Astrocyte of the spinal cord (primary cell): ENCODE results near the gene LIN37.

Experiments
- DNase-seq: peaks from one replicate; pipeline ENCODE4 v3.0.0; 2011; ENCODE audit warnings: low read depth, low spot score
- H3K4me3 ChIP-seq: 2 replicates; pipeline ENCODE4 v1.5.1; 2011; ENCODE audit warnings: low read depth, mild to moderate bottlenecking, low read length, moderate library complexity
- in situ Hi-C: cut with HindIII; loops from 2 replicates; pipeline ENCODE4 v1.10.0; 2017; ENCODE audit warnings: low sequenced_read_pairs
- TF ChIP-seq, protein P1 (sequence below): IDR thresholded peaks from 2 replicates; pipeline ENCODE4 v1.5.1; 2012; ENCODE audit warnings: low read depth, mild to moderate bottlenecking, low read length, inconsistent platforms

Gene LIN37

DNA sequence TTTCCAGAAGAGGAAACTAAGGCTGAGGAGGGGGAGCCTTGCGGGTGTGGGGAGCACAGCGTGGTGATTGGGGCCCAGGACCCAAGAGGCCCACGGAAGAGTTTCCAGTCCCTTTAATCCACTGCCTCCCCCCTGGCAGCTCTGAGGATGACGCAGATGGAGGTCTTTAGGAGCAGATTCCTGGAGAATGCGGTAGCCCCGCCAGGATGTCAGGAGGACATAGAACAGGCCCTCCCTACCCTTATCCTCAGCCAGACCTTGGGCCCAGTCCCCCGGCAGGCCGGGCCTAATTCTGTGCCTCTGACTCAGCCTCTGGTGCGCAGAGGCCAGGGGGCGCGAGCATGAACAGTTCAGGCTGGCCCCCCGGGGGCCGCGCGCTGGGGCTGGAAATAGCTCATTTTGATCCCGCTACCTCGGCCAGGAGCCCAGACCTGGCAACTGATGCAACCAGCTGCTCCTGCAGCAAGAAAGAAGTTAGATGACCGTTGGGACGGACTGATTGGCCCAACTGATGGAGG lies 8.9 kb downstream of the LIN37 start:
- in situ Hi-C loops, result no loop called here
- H3K4me3 ChIP-seq, result peak overlapping the region; percentile 56
- TF ChIP-seq, protein P1, sequence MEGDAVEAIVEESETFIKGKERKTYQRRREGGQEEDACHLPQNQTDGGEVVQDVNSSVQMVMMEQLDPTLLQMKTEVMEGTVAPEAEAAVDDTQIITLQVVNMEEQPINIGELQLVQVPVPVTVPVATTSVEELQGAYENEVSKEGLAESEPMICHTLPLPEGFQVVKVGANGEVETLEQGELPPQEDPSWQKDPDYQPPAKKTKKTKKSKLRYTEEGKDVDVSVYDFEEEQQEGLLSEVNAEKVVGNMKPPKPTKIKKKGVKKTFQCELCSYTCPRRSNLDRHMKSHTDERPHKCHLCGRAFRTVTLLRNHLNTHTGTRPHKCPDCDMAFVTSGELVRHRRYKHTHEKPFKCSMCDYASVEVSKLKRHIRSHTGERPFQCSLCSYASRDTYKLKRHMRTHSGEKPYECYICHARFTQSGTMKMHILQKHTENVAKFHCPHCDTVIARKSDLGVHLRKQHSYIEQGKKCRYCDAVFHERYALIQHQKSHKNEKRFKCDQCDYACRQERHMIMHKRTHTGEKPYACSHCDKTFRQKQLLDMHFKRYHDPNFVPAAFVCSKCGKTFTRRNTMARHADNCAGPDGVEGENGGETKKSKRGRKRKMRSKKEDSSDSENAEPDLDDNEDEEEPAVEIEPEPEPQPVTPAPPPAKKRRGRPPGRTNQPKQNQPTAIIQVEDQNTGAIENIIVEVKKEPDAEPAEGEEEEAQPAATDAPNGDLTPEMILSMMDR, result no peak
- DNase-seq, result peak; percentile 98

DNA sequence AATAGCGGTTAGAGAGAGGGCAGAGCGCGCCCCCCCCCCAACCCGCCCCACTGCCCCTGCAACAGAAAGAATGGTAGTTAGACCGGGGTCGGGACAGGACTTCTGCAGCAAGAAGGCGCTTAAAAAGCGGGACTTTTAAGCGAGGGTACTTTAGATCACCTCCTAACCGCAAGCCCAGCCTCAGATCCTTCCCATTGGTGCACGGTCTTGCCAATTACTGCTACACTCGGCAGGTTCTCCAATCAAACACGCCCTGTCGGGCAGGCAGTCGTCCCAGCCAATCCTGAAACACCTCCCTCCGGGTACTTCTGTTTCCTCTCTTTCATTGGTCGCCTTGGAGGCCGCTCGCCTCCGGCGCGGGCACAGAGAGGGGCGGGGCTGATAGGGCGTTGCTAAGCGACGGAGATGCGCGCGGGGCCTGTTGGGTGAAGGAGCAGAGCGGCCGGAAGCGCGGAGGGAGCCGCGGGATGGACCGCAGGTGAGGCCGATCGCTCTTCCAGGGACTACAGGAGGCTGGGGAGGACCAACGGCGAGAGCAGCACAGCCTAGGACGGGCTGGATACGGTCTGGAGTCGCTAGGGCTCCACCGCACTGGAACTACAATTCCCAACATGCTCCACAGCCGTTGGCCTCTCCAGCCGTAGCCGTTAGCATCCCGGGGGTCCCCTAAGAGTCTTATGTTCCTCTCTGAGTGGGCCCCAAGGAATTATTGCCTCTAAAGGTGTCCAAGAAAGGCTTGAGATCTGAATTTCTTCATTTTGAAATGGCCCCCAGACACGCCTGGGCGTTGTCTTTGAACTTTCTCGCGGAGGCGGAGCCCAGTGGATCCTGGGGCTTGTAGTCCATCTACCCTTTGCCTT lies 9.6 kb downstream of the LIN37 start, which contains the start of gene PROSER3:
TSS of gene PROSER3 (plus strand) at position 428 of the 860 bp plus-strand sequence. CDS start at position 468, 40 bp downstream.
- TF ChIP-seq, protein P1, result no peak
- in situ Hi-C loops, result no loop called here
- peak within 1 kb of the TSS; percentile 75 for H3K4me3 ChIP-seq
- peak; percentile 100 for DNase-seq

DNA sequence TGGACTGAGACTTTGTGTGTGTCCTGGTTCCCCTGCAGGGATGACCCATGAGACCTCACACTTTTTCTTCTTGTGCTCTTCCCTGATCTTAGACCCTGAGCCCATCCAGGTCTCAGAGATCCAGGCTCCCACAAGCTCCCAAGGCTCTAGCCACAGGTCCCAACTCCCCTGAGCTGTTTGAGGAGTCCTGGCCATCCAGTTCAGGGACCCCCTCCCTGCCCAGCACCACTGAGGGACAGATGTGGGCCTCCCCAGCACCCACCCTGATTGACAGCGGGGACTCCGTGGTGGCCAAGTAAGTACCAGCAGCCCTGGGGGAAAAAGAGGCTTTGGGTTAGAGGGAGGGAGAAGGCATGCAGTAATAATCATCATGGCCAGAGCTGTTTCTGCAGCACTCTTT lies 11.3 kb downstream of the LIN37 start:
- no peak overlapping the region for H3K4me3 ChIP-seq
- TF ChIP-seq, protein P1, result no peak
- in situ Hi-C loops, result no loop called here
- DNase-seq, result no peak

DNA sequence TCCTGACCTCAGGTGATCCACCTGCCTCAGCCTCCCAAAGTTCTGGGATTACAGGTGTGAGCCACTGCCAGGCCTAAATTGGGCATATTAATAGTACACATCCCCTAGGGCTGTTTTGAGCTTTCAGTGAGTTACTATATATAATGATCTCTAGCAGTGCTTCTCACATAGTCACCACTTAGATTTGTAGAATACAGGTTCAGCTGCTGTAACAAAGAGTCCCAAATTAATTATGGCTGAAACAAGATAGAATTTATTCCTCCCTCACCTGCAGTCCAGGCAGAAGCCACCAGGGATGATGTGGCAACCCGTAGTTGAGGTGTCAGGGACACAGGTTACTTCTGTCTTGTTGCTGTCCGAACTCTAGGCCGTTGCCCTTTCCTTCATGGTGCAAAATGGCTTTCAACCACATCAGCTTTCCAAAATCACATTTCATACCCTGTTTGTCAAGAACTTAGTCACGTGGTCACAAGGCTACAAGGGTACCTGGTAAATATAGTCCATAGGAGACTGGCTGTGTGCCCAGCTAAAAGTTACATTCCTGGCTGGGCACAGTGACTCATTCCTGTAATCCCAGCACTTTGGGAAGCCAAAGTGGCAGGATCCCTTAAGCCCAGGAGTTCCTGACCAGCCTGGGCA lies 12.5 kb downstream of the LIN37 start:
- TF ChIP-seq, protein P1, result no peak
- DNase-seq, result no peak
- in situ Hi-C loops, result no loop called here
- H3K4me3 ChIP-seq, result no peak overlapping the region

DNA sequence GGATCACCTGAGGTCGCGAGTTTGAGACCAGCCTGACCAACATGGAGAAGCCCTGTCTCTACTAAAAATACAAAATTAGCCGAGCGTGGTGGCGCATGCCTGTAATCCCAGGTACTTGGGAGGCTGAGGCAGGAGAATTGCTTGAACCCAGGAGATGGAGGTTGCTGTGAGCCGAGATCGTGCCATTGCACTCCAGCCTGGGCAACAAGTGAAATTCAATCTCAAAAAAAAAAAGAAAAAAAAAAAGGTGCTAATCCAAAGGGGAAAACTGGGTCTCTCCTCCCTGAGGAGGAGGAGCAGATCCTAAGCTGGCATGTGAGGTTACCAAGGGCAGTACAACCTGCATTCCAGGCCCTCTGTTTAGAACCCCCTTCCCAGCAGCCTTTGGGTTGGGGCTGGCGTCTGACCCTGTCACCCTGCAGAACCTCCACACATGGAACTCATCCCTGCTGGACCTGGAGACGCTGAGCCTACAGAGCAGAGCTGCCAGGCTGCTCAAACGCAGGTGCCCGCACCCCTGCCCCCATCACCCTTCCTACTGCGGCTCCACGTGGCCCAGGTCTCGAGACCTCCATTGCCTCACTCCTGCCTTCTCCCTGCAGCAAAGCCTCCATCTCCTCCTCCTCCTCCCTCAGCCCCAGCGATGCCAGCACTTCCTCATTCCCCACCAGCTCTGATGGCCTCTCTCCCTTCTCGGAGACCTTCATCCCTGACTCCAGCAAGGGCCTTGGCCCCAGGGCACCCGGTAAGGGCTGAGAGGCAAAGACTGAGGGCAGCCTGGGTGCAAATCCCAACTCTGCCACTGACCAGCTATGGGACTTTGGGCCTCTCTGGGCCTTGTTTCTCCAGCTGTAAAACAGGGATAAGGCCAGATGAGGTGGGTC lies 16.3 kb downstream of the LIN37 start:
- DNase-seq, result no peak
- in situ Hi-C loops, result no loop called here
- TF ChIP-seq, protein P1, result no peak
- no peak overlapping the region for H3K4me3 ChIP-seq

DNA sequence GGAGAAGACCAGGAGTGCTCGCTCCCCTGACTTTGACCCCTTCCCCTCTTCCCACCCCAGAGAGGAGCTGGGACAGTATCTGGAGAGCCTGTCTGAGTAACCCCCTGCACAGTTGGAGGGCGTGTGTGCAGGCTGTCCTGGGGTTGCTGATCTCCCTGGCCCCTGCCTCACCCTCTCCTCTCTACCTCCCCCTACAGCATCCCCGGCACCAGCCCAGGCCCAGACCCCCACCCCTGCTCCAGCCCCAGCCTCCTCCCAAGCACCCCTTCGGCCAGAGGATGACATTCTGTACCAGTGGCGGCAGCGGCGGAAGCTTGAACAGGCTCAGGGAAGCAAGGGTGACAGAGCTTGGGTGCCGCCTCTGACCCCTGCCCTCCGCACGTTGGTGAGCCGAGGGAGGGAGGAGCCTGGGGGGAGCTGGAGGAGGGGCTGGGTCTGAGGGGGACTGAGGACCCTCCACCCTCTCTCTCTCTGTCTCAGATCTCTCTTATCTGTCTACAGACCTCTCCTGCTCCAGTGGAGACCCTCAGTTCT lies 18.3 kb downstream of the LIN37 start:
- in situ Hi-C loops, result no loop called here
- TF ChIP-seq, protein P1, result no peak
- no peak for DNase-seq
- H3K4me3 ChIP-seq, result no peak overlapping the region
